GM21528 (cell line): Measurements from ENCODE around the gene ITGA8.
"Not testable (repeated sequence)": the region's sequence is repeated elsewhere in the genome, so short reads cannot be mapped to it uniquely, and the experiment has no call there.

Experiments
- ATAC-seq: cut with Tn5 transposase; IDR thresholded peaks from one replicate; pipeline ENCODE4 v1.9.1; 2021; ENCODE audit warnings: mild to moderate bottlenecking, moderate library complexity; ENCODE audit not compliant: unreplicated experiment, low FRiP score

Gene ITGA8

DNA sequence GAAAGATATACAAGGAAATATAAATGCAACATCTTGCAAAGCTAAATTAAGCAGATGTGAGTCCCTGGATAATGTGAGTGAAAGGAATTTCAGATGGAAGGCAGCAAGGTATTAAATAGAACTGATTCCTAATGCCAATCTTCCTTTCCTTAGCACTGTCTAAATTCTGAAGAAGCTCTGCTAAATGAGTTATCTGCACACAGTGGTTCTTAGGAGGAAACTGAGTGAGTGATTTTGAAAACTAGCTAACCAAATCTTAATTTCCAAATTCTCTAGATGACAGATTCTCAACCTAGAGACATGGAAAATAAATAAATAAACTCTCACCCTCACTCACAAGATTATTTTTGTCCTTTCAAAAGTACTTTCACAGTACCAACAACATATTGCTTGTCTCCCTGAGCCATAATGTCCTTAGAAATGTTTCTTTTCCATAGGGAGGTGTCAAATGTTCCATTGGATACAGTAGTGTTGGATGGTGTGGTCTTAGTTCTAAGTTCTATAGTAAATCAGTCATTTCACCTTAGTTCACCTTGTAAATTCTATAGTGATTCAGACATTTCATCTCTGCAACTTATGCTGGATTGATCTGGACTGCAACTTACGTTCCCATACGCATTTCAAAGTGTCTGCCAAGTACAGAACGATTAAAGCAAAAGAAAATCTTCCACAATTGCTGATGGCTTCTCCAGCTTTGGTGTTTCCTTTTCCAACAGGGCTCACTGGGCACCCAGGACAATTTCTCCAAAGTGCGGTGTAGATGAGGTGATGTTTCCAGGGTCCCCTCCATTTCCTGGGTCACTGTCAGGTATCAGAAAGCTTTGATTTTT is 203.3 kb downstream of the ITGA8 start:
- no peak for ATAC-seq

DNA sequence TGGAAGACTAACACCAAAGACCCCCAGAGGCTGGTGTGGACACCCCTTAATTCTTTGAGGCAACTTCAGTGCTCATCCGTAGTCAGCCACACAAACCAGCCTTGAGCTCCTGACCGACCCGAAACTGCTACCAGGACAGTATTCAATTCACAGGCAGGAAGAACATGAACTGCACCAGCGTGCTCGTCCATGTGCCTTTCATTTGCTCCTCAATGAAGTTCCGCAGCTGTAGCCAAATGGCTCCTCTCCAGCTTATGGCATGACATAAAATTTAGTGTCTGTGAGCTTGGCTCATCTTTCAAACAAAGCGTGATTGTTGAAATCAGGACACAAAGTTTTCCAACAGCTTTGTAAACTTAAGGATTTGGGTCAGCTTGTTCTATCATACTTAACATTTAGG is 204.5 kb downstream of the ITGA8 start:
- no peak for ATAC-seq

DNA sequence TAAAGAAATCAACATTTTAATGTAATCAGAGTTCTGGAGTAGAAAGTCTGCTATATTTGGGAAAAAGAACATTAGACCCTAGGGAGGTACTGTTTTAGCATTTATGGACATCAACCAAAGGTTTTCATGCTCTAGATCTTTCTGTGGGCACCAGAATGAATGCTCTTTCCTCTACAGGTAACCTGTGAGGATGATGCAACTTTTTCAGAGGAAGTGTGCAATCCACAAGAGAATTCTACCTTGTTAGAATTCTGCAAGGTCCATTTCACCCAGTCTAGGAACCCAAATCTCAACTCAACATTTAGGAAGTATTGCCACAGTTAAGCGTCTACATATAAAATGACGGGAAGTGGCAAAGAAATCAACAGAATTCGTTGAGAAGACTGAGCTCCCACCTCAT is 208.8 kb downstream of the ITGA8 start:
- no peak for ATAC-seq

DNA sequence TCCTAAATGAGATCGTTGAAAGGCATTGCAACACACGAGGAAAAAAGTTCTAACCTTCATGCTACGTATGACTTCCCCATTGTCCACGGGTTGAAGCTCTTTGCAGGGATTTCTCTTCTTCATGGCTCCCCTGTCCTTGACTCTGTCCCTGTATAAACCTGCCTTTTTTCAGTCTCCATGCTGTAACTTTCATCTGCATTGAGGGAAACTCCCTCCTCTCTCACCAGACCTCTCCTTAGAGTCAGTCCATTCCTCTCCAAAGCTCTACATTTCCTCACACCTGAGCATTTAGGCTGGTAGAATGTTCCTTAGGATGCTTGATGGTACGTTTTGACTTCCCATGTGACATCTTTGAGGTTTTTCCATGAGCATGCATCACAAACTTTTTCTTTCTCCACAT is 214.4 kb downstream of the ITGA8 start:
- no peak for ATAC-seq

DNA sequence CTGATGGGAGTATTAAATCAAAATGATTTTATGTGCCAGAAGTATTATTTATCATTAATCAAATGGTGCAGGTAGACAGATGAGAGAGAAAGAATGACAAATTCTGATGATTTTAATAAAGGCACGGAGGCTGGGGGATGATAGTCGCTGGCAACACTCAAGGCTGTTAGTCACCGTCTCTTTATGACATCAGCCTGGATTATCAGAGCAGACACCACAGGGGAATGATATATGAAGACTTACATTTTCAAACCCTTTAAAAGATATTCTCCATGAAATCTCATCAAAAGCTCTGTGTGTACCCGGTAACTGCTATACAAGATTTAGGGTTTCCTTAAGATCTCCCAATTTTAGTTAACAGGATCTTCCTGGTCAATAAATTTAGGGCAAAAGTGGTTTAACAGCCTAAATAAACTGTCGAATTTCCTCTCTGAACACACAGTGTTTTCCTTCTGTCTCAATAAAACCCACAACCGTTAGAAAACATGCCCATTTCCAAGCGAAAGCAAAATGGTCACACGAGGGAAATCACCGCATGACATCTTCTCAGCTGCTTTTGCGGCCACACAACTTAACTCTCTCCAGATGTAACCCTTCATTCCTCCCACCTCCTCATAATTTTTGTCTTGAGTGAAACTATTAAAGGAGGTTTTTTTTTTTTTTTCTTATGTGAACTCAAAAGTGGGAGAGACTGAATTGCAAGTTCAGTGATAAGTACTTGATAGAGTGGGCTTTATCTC is 215.5 kb downstream of the ITGA8 start:
- ATAC-seq = no peak

DNA sequence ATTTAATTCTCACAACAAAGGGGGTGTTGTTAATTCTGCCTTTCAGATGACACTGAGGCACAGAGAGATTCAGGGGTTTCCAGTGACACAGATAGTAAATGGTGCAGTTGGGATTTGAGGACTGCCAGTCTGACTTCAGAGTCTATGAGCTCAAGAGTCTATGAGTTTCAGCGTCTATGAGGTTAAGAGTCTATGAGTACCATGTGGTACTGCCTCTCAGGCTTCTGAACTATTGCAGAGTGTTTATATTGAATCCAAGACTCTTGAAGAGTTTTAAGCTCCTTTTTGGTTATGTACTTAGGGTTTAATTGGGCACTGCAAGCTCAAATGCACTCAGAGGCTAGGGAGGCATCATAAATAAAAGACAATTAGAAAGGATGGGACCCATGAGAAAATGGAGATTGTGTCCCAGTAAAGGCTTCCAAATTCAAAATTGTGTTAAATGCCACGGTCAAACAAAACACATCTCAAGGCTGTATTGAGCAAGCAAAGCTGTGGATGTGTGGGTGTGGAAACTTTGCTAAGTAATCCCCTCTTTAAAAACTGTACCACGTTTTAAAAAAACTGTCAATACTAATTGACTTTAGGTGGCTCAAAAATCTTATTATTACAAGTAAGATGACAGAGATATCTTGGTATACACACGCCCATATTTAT is 224.7 kb downstream of the ITGA8 start:
- ATAC-seq = no peak

DNA sequence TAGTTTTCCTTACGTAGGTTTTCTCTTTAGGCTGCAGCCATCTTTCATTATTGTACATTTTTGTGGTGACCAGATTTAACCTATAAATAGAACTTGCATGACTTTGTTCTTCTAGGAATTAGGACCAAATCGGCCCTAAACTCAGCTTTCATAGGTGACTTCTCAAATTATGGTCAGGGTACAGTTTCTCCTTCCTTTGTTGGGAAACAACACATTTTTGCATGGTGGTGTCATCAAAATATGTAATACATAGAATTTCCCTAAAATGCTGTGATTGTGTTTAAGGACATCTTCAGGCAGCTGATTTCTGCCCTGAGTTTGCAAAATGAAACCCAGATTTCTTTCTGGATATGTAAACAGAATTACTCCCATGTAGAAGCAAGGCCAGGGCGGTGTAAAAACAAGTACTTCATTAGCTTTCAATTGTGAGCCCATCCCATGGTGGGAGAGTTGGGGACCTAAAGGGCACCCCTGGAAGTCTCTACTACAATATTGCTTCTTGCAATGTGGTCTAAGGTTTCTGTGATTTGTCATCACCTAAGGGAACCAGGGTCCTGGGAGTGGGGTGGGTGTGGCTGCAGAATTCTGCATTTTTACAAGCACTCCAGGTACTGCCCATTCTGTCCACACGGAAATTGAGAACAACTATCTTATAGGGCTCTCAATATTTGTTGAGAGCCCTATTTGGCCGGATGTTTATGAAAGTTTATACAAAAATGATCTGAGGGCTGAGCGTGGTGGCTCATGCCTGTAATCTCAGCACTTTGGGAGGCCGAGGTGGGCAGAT is 227.7 kb downstream of the ITGA8 start:
- ATAC-seq = no peak

DNA sequence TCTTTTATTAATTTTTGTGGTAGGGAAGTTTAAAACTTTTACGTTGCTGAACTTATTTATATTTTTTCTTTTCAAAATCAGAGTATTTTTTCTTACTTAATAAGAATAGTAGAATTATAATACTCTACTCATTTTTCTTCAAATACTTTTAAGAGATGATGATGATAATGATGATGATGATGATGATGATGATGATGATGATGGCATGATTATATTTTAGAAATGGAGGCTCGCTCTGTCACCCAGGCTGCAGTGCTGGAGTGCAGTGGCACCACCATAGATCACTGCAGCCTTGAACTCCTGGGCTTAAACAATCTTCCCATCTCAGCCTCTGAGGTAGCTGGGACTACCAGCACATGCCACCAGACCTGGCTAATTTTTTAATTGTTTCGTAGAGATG is 230.3 kb downstream of the ITGA8 start:
- ATAC-seq = no peak

DNA sequence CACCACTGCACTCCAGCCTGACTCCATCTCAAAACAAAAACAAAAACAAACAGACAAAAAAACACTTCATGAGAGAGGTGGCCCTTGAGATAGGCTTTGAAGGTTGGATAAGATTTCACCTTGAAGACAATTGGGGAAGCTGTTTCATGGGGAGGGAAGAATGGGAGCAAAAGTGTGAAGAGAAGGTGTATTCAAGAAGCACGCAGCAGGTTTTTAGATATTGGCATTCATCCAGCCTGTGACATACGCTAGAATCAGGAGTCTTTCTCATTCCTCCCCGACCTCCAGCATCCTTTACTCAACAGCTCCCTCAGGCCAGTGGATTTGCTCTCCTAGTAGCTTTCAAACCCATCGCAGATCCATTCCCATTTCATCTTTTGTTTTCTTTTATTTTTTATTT is 232.3 kb downstream of the ITGA8 start:
- ATAC-seq = no peak

DNA sequence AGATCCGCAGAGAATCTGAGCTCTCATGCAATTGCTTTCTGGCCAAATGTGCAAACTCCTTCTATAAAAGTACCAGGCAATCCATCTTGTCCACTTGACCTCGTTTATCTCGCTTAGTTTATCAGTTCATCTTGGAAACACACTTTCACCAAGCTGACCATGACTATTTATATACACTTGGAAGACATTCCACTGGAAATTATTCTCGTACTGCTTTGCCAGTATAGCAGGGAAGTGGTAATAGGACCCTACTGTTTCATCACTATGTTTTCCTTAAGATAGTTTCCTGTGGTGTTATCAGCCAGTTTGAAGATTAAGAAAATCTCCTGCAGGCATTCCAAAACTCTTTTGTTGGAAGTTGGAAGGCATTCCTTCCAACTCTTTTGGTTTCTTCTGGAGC is 233.3 kb downstream of the ITGA8 start:
- no peak for ATAC-seq

DNA sequence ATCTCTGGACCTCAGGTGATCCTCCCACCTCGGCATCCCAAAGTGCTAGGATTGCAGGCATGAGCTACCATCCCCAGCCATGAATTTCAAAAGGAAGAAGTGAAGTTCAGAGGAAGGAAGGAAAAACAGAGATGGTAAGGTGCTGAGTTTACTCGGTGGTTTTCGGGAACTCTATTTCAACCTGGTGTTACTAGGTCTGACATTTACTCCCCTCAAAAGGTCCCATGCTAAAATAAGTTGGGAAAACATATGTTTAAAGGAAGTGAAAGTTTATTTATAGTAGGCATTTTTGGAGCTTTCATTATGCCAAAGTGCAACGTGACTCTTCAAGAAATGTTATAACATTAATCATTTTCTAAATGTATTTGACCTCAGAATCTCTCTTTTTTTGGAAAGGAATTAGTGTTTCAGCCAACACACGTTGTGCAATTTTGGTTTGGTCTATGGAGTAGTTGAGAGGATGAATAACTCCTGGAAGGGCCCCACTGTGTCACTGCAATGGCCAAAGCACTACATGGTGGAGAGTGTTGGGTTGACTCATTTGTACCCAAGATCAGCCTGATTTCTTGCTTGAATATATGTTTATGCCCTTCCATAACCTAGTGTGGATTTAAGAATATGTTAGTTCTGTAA is 233.9 kb downstream of the ITGA8 start:
- no peak for ATAC-seq

DNA sequence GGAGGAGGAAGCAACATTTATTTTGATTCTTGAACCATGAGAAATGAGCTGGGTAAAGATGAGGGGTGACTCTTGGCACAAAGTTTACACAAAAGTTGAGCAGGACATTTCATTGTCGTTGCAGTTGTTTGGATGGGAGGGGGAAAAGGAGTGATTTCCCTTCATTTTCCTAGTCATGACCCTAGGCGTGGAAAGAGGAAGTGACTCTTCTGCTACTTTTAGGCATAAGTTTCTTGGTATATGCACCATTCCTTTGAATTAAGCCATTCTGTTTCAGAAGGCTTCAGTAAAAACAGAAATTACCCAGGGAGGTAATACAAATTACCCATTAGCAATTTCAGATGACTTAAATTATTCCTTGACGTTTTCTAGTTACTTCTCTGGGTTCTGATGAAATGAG is 234.7 kb downstream of the ITGA8 start:
- ATAC-seq = no peak

DNA sequence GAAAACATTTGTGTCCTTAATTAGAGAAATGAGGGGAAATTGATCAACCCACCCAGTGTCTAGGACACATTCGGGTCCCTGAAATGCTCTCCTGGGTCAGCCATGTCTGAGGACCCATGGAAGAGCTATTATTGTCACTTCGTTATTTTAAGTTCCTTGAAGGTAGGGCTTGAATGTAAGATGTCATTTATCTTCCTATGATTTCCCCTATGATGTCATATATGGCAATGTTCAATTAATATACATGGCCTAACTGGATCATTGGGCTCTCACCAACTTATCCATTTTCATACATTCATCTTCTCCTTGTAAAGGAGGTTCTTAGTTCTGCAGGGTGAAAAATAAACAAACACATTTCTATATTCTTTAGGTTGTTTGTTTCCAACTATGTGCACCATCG is 235.6 kb downstream of the ITGA8 start:
- ATAC-seq = no peak

DNA sequence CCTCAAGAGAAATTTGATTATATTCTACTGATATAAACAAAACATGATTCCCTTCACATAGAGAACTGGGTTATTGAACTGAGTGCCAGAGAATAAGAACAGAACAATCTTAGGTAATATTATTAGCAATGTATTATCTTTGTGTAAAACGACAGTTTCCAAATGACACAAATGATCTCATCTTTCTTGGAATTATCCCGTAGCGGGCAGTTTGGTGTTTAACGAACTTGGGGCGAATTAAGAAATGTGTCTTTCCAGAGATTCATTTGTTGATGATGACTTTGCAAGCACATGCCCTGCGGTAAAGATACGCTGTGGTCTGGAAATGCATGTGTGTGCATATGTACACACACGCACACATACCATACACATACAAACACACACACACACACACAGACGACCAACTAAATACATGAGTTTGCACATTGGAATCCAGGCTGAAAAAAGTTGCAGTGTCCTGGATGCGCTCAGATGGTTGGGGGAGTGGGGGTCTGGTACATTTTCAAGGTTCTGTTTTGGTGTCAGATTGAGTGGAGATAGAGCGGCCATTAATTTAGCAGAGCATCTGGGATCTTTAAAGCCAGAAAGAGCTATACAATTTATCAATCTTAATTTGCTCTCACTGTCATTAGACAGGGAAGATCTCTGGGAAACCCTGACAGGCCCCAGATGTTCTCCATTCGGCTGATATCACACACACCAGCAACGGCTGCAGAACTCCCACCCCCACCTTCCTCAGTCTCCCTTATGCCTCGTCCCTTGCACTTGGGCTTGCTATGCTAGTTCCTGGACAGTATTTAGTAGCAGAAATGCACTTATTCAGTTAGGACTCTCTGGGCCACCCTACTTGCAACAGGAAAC is 236.3 kb downstream of the ITGA8 start:
- ATAC-seq = no peak

DNA sequence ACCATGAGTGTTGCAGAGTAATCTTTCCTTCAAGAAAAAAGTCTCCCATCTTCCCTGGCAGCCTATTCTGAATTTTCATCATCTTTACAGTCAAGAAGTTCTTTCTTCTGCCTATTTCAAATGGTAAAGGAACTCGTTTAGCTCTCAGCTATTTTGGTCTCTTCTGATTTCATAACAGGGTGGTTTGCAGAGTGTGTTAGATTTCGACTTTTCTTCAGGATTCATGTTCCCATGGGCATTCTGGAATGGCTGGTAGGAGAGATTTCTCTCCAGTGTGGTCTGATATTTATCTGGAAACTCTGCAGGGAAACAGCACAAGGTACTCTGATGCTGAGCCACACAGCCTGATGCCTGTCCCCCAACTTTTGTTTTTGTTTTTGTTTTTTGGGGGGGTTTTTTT is 237.6 kb downstream of the ITGA8 start:
- ATAC-seq = no peak

DNA sequence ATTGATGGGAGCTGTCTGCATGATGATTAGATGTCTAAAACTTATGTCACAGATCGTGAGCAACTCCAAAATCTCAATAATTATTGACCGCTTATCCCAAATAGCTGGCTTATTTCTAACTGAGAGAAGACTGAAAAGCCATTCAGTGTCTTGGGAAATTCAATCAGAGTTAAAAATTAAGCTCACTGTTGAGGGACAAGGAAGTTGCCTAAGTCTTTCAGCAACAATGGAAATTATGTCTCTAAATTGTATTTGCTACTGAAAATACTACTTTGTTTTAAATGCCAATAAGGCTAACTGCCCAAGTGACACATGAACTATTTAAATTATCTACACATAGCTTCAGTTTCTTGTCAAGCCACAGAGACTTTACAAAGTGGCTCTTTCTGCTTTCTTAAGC is 240.8 kb downstream of the ITGA8 start:
- no peak for ATAC-seq

DNA sequence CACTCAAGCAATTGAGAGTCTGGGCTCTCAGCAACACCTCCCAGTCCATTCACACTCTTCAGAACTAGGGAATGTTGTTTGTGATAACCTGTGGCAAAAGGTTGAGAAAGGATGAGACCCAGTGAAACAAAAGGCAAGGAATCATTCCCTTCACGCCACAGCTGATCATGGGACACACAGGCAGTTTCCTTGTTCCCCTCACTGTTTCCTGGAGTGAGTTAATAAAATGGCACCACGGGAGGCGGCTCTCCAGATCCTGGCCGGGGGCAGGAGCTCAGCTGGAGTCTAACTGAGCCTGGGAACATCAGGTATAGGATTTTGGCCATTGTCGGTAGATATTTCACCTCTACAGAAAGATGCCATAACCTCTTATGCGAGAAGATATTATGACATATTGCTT is 241.3 kb downstream of the ITGA8 start:
- no peak for ATAC-seq

DNA sequence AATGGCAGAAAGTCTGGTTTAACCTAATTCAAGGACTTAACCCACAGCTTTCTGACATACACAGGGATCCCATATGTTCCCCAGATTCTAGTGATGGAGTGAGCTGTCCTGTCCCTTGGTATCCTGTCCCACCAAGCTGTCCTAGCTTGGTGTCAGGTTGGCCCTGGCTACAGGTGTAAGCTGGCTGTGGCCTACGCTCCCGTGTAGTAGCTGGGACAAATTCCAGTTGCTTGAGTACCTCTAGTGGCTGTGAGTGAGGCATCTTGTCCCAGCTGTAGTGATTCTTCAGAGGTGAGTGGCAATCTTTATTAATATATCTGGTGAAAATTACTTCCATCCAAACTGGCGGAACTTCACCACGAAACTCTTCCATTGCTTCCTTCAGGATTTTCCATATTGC is 243.4 kb downstream of the ITGA8 start:
- ATAC-seq = no peak

DNA sequence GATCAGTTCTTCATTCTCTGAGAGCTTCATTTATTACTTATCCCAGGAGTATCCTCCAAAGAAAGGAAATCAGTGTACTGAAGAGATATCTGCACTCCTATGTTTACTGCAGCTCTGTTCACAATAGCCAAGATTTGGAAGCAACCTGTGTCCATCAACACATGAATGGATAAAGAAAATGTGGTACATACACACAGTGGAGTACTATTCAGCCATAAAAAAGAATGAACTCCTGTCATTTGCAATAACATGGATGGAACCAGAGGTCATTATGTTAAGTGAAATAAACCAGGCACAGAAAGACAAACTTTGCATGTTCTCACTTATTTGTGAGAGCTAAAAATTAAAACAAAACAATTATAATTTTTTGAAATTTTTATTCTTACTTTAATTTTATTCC is 244.3 kb downstream of the ITGA8 start:
- not testable (repeated sequence) for ATAC-seq
